Fibroblast of lung (primary cell): Measurements from ENCODE around the gene ACP1. TPM values are rescaled to one million over a fixed set of nuclear protein-coding genes. Genes with fewer than 3 reads are reported as not detected.

Experiments
- DNase-seq, 2 donors: peaks; one replicate each; pipeline versions ENCODE4 v3.0.0 to v3.0.0-alpha.2; 2010; ENCODE audit warnings: low read depth in 2 of 2
- H2AFZ ChIP-seq: 2 replicates; pipeline ENCODE4 v1.5.1; 2012; ENCODE audit warnings: low read length, control low read depth, inconsistent platforms
- H3K27ac ChIP-seq: 2 replicates; pipeline ENCODE4 v1.5.1; 2011; ENCODE audit warnings: low read length, control low read depth; ENCODE audit not compliant: insufficient read depth
- H3K27me3 ChIP-seq: 2 replicates; pipeline ENCODE4 v1.5.1; 2011; ENCODE audit warnings: mild to moderate bottlenecking, low read length; ENCODE audit not compliant: control insufficient read depth, insufficient read depth
- H3K36me3 ChIP-seq: 2 replicates; pipeline ENCODE4 v1.5.1; 2011; ENCODE audit warnings: low read length; ENCODE audit not compliant: control insufficient read depth, insufficient read depth
- H3K4me1 ChIP-seq: 2 replicates; pipeline ENCODE4 v1.5.1; 2011; ENCODE audit warnings: low read length; ENCODE audit not compliant: control insufficient read depth, insufficient read depth; ENCODE audit errors: extremely low read depth
- H3K4me2 ChIP-seq: 2 replicates; pipeline ENCODE4 v1.5.1; 2011; ENCODE audit warnings: low read length, control low read depth; ENCODE audit not compliant: insufficient read depth; ENCODE audit errors: extremely low read depth
- H3K4me3 ChIP-seq, 4 experiments: fragments of 200-600 bp in 1 of 4; sonication (generic) in 1 of 4; replicated peaks in 1 of 4; 2 replicates each; pipeline ENCODE4 v1.5.1; 2011 to 2016; ENCODE audit warnings: low read length in 4 of 4, low read depth in 3 of 4, mild to moderate bottlenecking in 3 of 4, control low read depth in 2 of 4, inconsistent platforms in 1 of 4, mixed read lengths in 1 of 4; ENCODE audit not compliant: insufficient read depth in 1 of 4; ENCODE audit errors: control extremely low read depth in 1 of 4
- H3K79me2 ChIP-seq: 2 replicates; pipeline ENCODE4 v1.5.1; 2012; ENCODE audit warnings: mild to moderate bottlenecking, low read length, inconsistent platforms; ENCODE audit not compliant: control insufficient read depth, insufficient read depth
- H3K9ac ChIP-seq: 2 replicates; pipeline ENCODE4 v1.5.1; 2011; ENCODE audit warnings: mild to moderate bottlenecking, low read length, control low read depth; ENCODE audit not compliant: insufficient read depth
- H3K9me3 ChIP-seq: 2 replicates; pipeline ENCODE4 v1.5.1; 2012; ENCODE audit warnings: low read depth, low read length; ENCODE audit not compliant: control insufficient read depth, insufficient read depth
- H4K20me1 ChIP-seq: 2 replicates; pipeline ENCODE4 v1.5.1; 2011; ENCODE audit warnings: low read length; ENCODE audit not compliant: control insufficient read depth, insufficient read depth; ENCODE audit errors: extremely low read depth
- EZH2 ChIP-seq: IDR thresholded peaks from 2 replicates; pipeline ENCODE4 v1.5.1; 2012; ENCODE audit warnings: low read length, control low read depth, mild to moderate bottlenecking; ENCODE audit errors: missing control alignments
- polyA plus RNA-seq, 2 donors: library from polyadenylated mRNA; depleted of rRNA in 1 of 2; stranded (reverse) in 1 of 2; unstranded in 1 of 2; fragments of >200 nt; gene quantifications; 2 replicates each; pipeline ENCODE4 v1.2.1, GENCODE V29; 2011 to 2012; ENCODE audit warnings: missing spikeins in 1 of 2
- total RNA-seq: library from RNA; depleted of rRNA; stranded (reverse); fragments of >200 nt; gene quantifications from 2 replicates; pipeline ENCODE4 v1.2.1, GENCODE V29; 2014
- TF ChIP-seq, protein P1 (sequence below), 2 donors: IDR thresholded peaks in 1 of 2; conservative IDR thresholded peaks in 1 of 2; 1 replicate in 1 of 2; 2 replicates in 1 of 2; pipeline ENCODE4 v1.5.1; 2011 to 2012; ENCODE audit warnings: low read length in 2 of 2, control low read depth in 1 of 2, inconsistent platforms in 1 of 2, low read depth in 1 of 2, mild to moderate bottlenecking in 1 of 2

Gene ACP1
- total and polyA plus RNA-seq, 2 donors (not counting 1 experiment from before 2014, with no cell fraction given), result 86.9 to 124 TPM

DNA sequence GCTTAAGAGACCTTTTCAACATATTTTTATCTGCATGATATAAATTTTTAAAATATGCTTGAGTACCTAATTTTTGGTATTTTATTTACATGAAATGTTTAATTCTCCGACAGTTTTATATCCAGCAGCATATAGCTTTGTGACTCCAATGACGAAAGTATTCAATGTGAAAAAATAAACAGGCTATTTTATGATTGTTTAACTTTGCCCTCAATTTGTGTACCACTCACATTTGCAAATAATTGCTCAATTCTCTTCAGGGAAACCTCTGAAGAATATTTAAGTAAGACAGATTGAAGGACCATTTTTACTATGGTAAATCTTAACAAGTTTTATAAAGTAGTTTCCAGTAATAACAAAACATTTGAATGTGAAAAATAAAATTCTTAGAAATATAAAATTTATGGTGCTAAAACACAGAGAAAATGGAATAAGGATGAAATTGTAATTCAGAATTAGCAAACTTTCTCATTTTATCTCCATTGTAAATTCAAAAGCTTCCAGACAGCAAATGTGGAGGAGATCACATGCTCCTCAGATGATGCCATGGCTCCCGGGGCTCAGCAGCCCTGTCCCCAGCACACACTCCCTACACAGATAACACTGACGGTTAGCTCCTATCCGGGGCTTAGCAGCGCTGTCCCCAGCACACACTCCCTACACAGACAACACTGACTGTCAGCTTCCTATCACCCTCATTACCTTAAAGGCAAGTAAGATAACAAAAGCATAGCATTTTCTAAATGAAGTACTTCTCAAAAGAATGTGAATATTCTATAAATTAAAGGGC lies 40.6 kb upstream of the ACP1 start:
- Histone ChIP-seq H3K79me2 (no peaks in the 10 kb centered on the region), H2AFZ (no peak overlapping the region), H3K9ac (no peak overlapping the region), H3K4me2 (no peak overlapping the region), H3K4me1 (no peaks in the 10 kb centered on the region), H3K4me3 (no peak overlapping the region), H3K27ac (no peak overlapping the region), H4K20me1 (no peaks in the 10 kb centered on the region), H3K9me3 (no peaks in the 10 kb centered on the region), H3K27me3 (no peaks in the 10 kb centered on the region), H3K36me3 (peaks cover 2% of the 10 kb centered on the region)
- TF ChIP-seq, protein P1, sequence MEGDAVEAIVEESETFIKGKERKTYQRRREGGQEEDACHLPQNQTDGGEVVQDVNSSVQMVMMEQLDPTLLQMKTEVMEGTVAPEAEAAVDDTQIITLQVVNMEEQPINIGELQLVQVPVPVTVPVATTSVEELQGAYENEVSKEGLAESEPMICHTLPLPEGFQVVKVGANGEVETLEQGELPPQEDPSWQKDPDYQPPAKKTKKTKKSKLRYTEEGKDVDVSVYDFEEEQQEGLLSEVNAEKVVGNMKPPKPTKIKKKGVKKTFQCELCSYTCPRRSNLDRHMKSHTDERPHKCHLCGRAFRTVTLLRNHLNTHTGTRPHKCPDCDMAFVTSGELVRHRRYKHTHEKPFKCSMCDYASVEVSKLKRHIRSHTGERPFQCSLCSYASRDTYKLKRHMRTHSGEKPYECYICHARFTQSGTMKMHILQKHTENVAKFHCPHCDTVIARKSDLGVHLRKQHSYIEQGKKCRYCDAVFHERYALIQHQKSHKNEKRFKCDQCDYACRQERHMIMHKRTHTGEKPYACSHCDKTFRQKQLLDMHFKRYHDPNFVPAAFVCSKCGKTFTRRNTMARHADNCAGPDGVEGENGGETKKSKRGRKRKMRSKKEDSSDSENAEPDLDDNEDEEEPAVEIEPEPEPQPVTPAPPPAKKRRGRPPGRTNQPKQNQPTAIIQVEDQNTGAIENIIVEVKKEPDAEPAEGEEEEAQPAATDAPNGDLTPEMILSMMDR (conservative IDR thresholded peaks at IDR 0.05 in 1 of 2, IDR thresholded peaks at IDR 0.05 in 1 of 2; ENCODE audit: low read depth in 1 of 2, low read length in 2 of 2), result no peak
- no peak for TF ChIP-seq EZH2
- DNase-seq, result no peak

DNA sequence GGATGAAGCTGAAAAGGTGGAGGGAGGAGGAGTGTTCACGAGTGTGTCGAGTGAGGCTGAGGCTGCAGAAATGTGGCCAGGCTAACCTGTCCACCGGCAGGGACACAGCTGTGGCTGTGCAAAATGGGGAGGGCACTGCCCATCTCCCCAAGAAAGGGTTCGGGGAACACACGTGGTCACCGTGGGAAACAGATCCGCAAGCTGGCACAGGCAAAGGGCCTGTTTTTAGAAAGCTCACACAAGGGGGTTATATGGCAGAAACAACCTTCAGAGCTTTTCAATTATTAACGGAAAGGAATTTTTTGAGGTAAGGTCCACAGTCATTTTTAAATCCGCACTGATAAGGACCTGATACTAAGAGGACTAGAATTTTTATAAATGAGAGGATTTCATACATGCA lies 36.6 kb upstream of the ACP1 start:
- Histone ChIP-seq H4K20me1 (no peaks in the 10 kb centered on the region), H3K27ac (no peak overlapping the region), H3K79me2 (no peaks in the 10 kb centered on the region), H3K9ac (no peak overlapping the region), H3K36me3 (peaks cover 2% of the 10 kb centered on the region), H3K4me3 (no peak overlapping the region), H3K9me3 (no peaks in the 10 kb centered on the region), H3K4me1 (no peaks in the 10 kb centered on the region), H3K27me3 (no peaks in the 10 kb centered on the region), H3K4me2 (no peak overlapping the region), H2AFZ (no peak overlapping the region)
- DNase-seq, result no peak
- no peak for TF ChIP-seq EZH2
- TF ChIP-seq, protein P1 (conservative IDR thresholded peaks at IDR 0.05 in 1 of 2, IDR thresholded peaks at IDR 0.05 in 1 of 2; ENCODE audit: low read depth in 1 of 2, low read length in 2 of 2), result no peak

DNA sequence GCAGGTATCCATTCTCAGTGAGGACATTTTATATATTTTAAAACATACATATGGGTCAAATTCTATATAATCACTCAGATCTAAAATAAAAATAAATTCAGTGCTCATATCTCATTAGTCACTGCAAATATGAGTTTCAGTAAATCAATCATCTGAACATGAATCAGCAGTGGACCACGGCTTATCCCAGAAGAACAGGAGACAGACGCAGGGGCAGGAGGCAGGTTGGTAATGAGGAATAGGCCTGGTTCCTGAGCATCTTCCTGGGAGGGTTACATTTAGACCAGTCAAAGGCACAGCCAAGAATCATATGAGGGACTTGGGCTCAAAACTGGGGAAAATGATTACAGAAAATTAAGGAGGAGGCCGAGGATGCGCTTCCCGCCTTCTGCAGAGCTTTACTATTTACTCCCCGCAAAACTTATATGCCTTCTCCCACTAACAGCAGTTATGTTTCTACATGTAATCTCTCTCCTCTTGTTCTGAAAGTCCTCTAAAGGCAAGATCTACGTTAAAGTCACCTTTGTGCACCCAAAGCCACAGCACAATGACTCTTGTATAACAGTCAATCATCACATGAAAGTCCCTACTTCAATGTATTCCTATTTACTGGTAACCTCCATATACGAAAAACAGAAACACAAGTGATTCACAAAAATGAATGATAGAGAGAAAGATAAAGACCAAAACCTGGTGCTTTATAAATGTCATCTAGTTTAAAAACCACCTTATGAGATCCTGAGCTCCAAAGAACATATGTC lies 36.0 kb upstream of the ACP1 start:
- H3K36me3 ChIP-seq, result peaks cover 2% of the 10 kb centered on the region
- DNase-seq, result no peak
- no peak overlapping the region for H3K4me3 ChIP-seq
- H3K9ac ChIP-seq, result no peak overlapping the region
- no peaks in the 10 kb centered on the region for H3K27me3 ChIP-seq
- H3K4me2 ChIP-seq, result no peak overlapping the region
- no peak overlapping the region for H3K27ac ChIP-seq
- H3K4me1 ChIP-seq, result no peaks in the 10 kb centered on the region
- TF ChIP-seq, protein P1 (conservative IDR thresholded peaks at IDR 0.05 in 1 of 2, IDR thresholded peaks at IDR 0.05 in 1 of 2; ENCODE audit: low read depth in 1 of 2, low read length in 2 of 2), result no peak
- TF ChIP-seq EZH2, result no peak
- no peaks in the 10 kb centered on the region for H3K79me2 ChIP-seq
- H4K20me1 ChIP-seq, result no peaks in the 10 kb centered on the region
- no peak overlapping the region for H2AFZ ChIP-seq
- no peaks in the 10 kb centered on the region for H3K9me3 ChIP-seq
